A549 (cell line): ENCODE measurements around the gene PPM1H.

Source experiments
- CHD4 ChIP-seq: fragments of 200-600 bp; sonication (generic); IDR thresholded peaks from 2 replicates; pipeline ENCODE4 v1.6.1; 2016; ENCODE audit warnings: antibody characterized with exemption, mild to moderate bottlenecking, borderline replicate concordance
- JUNB ChIP-seq: fragments of >200 bp; sonication (Bioruptor Twin); formaldehyde crosslinking; IDR thresholded peaks from 2 replicates; pipeline ENCODE4 v1.6.1; 2016
- MYC ChIP-seq: IDR thresholded peaks from 2 replicates; pipeline ENCODE4 v1.6.1; 2012; ENCODE audit warnings: mild to moderate bottlenecking, inconsistent platforms, low read length, improper control_type of control experiment, borderline replicate concordance
- POLR2A ChIP-seq: IDR thresholded peaks from 2 replicates; pipeline ENCODE4 v1.6.1; 2012; ENCODE audit warnings: mild to moderate bottlenecking, low read length
- RCOR1 ChIP-seq: fragments of 150-350 bp; IDR thresholded peaks from 2 replicates; pipeline ENCODE4 v1.6.1; 2014; ENCODE audit warnings: antibody characterized with exemption, low read length, low read depth
- ZFP36 ChIP-seq: fragments of 450-650 bp; IDR thresholded peaks from 2 replicates; pipeline ENCODE4 v1.6.1; 2014; ENCODE audit warnings: borderline replicate concordance; ENCODE audit not compliant: partially characterized antibody
- TF ChIP-seq, protein P1 (sequence below): fragments of >200 bp; sonication (Bioruptor Twin); formaldehyde crosslinking; IDR thresholded peaks from 3 replicates; pipeline ENCODE4 v1.5.1; 2016
- TF ChIP-seq, protein P2 (sequence below): fragments of 450-650 bp; IDR thresholded peaks from 2 replicates; pipeline ENCODE4 v1.6.1; 2014; ENCODE audit warnings: antibody characterized with exemption

DNA sequence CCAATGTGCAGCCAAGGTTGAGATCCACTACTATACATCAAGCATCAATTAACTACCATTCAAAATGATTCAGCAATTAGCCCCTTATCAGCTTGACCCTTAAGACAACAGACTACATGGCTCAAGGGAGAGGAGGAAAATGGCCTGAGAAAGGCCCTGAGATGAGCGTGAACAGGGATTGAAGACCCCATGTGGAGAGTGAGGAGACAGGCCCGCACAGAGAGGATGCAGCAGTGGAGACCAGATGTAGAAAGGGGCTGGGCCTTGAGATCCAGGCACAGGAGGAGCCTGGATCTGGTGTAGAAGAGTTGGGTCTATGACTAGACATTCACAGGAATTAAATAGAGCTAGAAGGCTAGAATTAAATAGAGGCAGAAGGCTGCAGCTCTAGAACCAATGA lies 239.3 kb downstream of the PPM1H start:
- TF ChIP-seq, protein P1, sequence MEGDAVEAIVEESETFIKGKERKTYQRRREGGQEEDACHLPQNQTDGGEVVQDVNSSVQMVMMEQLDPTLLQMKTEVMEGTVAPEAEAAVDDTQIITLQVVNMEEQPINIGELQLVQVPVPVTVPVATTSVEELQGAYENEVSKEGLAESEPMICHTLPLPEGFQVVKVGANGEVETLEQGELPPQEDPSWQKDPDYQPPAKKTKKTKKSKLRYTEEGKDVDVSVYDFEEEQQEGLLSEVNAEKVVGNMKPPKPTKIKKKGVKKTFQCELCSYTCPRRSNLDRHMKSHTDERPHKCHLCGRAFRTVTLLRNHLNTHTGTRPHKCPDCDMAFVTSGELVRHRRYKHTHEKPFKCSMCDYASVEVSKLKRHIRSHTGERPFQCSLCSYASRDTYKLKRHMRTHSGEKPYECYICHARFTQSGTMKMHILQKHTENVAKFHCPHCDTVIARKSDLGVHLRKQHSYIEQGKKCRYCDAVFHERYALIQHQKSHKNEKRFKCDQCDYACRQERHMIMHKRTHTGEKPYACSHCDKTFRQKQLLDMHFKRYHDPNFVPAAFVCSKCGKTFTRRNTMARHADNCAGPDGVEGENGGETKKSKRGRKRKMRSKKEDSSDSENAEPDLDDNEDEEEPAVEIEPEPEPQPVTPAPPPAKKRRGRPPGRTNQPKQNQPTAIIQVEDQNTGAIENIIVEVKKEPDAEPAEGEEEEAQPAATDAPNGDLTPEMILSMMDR = no peak
- no peak for TF ChIP-seq CHD4
- no peak for TF ChIP-seq MYC
- TF ChIP-seq POLR2A = no peak
- TF ChIP-seq RCOR1 = no peak
- TF ChIP-seq ZFP36 = no peak
- TF ChIP-seq JUNB = no peak
- TF ChIP-seq, protein P2, sequence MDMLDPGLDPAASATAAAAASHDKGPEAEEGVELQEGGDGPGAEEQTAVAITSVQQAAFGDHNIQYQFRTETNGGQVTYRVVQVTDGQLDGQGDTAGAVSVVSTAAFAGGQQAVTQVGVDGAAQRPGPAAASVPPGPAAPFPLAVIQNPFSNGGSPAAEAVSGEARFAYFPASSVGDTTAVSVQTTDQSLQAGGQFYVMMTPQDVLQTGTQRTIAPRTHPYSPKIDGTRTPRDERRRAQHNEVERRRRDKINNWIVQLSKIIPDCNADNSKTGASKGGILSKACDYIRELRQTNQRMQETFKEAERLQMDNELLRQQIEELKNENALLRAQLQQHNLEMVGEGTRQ = no peak
